Prostate gland (tissue), 2 donors: ENCODE data around the gene SETD2.

ENCODE experiments used
- POLR2AphosphoS5 ChIP-seq: sonication (generic); formaldehyde crosslinking; IDR thresholded peaks from one replicate; pipeline ENCODE4 v1.6.1; 2017; ENCODE audit warnings: antibody characterized with exemption
- TF ChIP-seq, protein P1 (sequence below), 4 experiments: fragments of 200-600 bp in 2 of 4; fragments of 450-650 bp in 2 of 4; sonication (generic) in 2 of 4; IDR thresholded peaks; 1 replicate in 3 of 4; 2 replicates in 1 of 4; pipeline ENCODE4 v1.5.1; 2016 to 2019; ENCODE audit warnings: antibody characterized with exemption in 4 of 4, mild to moderate bottlenecking in 2 of 4, moderate library complexity in 2 of 4

DNA sequence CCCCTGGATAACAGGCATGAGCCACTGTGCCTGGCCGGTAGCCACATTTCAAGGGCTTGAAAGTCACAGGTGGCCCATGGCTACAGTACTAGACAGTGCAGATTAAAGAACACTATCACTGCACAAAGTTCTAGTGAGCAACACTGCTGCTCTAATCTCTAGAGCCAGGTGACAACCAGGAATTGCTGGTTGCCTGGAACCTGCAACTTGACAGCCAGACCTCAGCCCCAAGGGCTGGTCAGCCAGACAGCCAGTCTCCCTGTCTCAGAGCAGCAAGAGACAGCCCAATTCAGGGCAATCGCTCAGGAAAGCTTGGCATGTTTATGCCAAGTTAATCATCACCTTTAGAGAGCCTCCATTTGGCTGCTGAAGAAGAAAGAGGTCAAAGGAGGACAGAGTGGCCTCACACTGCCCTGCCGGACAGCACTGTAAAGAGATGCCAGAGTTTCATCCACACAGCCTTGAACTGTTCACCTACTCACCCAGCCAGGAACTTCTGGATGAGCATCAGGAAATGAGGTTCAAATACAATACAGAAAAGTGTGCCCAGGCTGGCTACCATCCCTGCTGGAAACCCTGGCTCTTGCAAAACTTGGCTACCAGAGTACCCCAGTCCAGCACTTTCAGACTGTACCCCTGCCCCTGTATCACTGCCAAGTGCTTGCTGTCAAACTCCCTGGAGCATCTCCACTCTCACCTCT is 193.4 kb downstream of the SETD2 start:
- TF ChIP-seq POLR2AphosphoS5: no peak
- TF ChIP-seq, protein P1, sequence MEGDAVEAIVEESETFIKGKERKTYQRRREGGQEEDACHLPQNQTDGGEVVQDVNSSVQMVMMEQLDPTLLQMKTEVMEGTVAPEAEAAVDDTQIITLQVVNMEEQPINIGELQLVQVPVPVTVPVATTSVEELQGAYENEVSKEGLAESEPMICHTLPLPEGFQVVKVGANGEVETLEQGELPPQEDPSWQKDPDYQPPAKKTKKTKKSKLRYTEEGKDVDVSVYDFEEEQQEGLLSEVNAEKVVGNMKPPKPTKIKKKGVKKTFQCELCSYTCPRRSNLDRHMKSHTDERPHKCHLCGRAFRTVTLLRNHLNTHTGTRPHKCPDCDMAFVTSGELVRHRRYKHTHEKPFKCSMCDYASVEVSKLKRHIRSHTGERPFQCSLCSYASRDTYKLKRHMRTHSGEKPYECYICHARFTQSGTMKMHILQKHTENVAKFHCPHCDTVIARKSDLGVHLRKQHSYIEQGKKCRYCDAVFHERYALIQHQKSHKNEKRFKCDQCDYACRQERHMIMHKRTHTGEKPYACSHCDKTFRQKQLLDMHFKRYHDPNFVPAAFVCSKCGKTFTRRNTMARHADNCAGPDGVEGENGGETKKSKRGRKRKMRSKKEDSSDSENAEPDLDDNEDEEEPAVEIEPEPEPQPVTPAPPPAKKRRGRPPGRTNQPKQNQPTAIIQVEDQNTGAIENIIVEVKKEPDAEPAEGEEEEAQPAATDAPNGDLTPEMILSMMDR (IDR thresholded peaks at IDR 0.05): no peak
